ENCODE results near the gene CLIP1.

The CLIP1 gene

GRCh38 chr12:122355706-122356105, 66.8 kb downstream of the CLIP1 start:
- no peak for DNase-seq (ENCODE audit: low spot score)

GRCh38 chr12:122354958-122355641, 67.4 kb downstream of the CLIP1 start:
- no peak for DNase-seq (ENCODE audit: low spot score)

GRCh38 chr12:122352394-122352793, 70.1 kb downstream of the CLIP1 start:
- no peak for DNase-seq (ENCODE audit: low spot score)

GRCh38 chr12:122350141-122350848, 72.2 kb downstream of the CLIP1 start:
- DNase-seq (ENCODE audit: low spot score) = no peak

- no peak for DNase-seq (ENCODE audit: low spot score)
These were observed 73.4 kb downstream of the CLIP1 start for GRCh38 chr12:122349078-122349477.

GRCh38 chr12:122348505-122348904, 74.0 kb downstream of the CLIP1 start:
- DNase-seq (ENCODE audit: low spot score) = no peak

GRCh38 chr12:122346054-122346453, 76.4 kb downstream of the CLIP1 start:
- DNase-seq (ENCODE audit: low spot score) = no peak

- no peak for DNase-seq (ENCODE audit: low spot score)
These were observed 77.4 kb downstream of the CLIP1 start for GRCh38 chr12:122345042-122345441.

GRCh38 chr12:122336015-122336946, 86.2 kb downstream of the CLIP1 start:
- DNase-seq (ENCODE audit: low spot score) = peak; percentile 74

GRCh38 chr12:122333142-122334087, 89.1 kb downstream of the CLIP1 start:
- no peak for DNase-seq (ENCODE audit: low spot score)

GRCh38 chr12:122327494-122328385, 94.7 kb downstream of the CLIP1 start:
- DNase-seq (ENCODE audit: low spot score) = no peak

- no peak for DNase-seq (ENCODE audit: low spot score)
These were observed 95.5 kb downstream of the CLIP1 start for GRCh38 chr12:122327014-122327413.

- no peak for DNase-seq (ENCODE audit: low spot score)
These were observed 95.9 kb downstream of the CLIP1 start for GRCh38 chr12:122326586-122326985.

GRCh38 chr12:122323311-122324019, 99.0 kb downstream of the CLIP1 start:
- DNase-seq (ENCODE audit: low spot score) = no peak

- no peak for DNase-seq (ENCODE audit: low spot score)
These were observed 100.0 kb downstream of the CLIP1 start for GRCh38 chr12:122322501-122322900.

GRCh38 chr12:122318607-122319605, 103.6 kb downstream of the CLIP1 start:
- DNase-seq (ENCODE audit: low spot score) = no peak

- DNase-seq (ENCODE audit: low spot score) = no peak
These were observed 109.5 kb downstream of the CLIP1 start for GRCh38 chr12:122312926-122313325.

- no peak for DNase-seq (ENCODE audit: low spot score)
These were observed 110.8 kb downstream of the CLIP1 start for GRCh38 chr12:122311696-122312095.
